Vagina (tissue), 2 donors: ENCODE data around the gene TJP3. TPM values are rescaled to one million over a fixed set of nuclear protein-coding genes. Genes with fewer than 3 reads are reported as not detected.
"Not testable (repeated sequence)": the region's sequence is repeated elsewhere in the genome, so short reads cannot be mapped to it uniquely, and the experiment has no call there.

Experiments
- DNase-seq, 2 donors: peaks; one replicate each; pipeline ENCODE4 v3.0.0-alpha.2; 2017; ENCODE audit errors: extremely low spot score in 2 of 2
- H3K27ac ChIP-seq: fragments of 200-600 bp; sonication (generic); one replicate; pipeline ENCODE4 v1.5.1; 2019
- H3K27me3 ChIP-seq: fragments of 200-600 bp; sonication (generic); one replicate; pipeline ENCODE4 v1.5.1; 2019
- H3K36me3 ChIP-seq, 2 donors: fragments of 200-600 bp; sonication (generic); one replicate each; pipeline ENCODE4 v1.5.1; 2017 to 2019
- H3K4me1 ChIP-seq: fragments of 200-600 bp; sonication (generic); one replicate; pipeline ENCODE4 v1.5.1; 2019
- H3K4me3 ChIP-seq, 2 donors: fragments of 200-600 bp; sonication (generic); 1 replicate in 1 of 2; 2 replicates in 1 of 2; pipeline ENCODE4 v1.5.1; 2016 to 2019
- H3K9me3 ChIP-seq: fragments of 200-600 bp; sonication (generic); one replicate; pipeline ENCODE4 v1.5.1; 2019
- CTCF ChIP-seq, 3 experiments: fragments of 450-650 bp in 2 of 3; fragments of 200-600 bp in 1 of 3; sonication (generic) in 1 of 3; IDR thresholded peaks; one replicate each; pipeline ENCODE4 v1.5.1; 2017 to 2019; ENCODE audit warnings: antibody characterized with exemption in 3 of 3, mild to moderate bottlenecking in 2 of 3, moderate library complexity in 2 of 3
- POLR2A ChIP-seq, 2 donors: fragments of 450-650 bp; IDR thresholded peaks; one replicate each; pipeline ENCODE4 v1.6.1; 2017; ENCODE audit warnings: antibody characterized with exemption in 2 of 2, mild to moderate bottlenecking in 2 of 2, moderate library complexity in 2 of 2
- POLR2AphosphoS5 ChIP-seq, 2 donors: sonication (generic); formaldehyde crosslinking; IDR thresholded peaks; one replicate each; pipeline ENCODE4 v1.9.0; 2017; ENCODE audit warnings: antibody characterized with exemption in 2 of 2, mild to moderate bottlenecking in 2 of 2, low read depth in 1 of 2; ENCODE audit not compliant: insufficient read depth in 1 of 2
- intact Hi-C: fragments of 100-400 bp; cut with DNase I; formaldehyde crosslinking; loops from one replicate; pipeline ENCODE4 v1.15.1; 2023
- total RNA-seq: library from RNA; depleted of rRNA; stranded (reverse); fragments of >200 nt; gene quantifications from one replicate; pipeline ENCODE4 v1.2.3, GENCODE V29; 2016

TJP3 gene
- total RNA-seq, 1 donor from 2014 or later = 17.7 TPM

GRCh38 chr19:3753631-3754410 lies 45.6 kb downstream of the TJP3 start:
- H3K9me3 ChIP-seq = no peaks in the 10 kb centered on the region
- no peak overlapping the region for H3K27ac ChIP-seq
- DNase-seq = no peak
- H3K27me3 ChIP-seq = no peaks in the 10 kb centered on the region
- peaks cover 0 to 55% of the 10 kb centered on the region in 2 donors for H3K36me3 ChIP-seq
- TF ChIP-seq POLR2AphosphoS5 (IDR thresholded peaks at IDR 0.05; ENCODE audit: insufficient read depth in 1 of 2, low read depth in 1 of 2) = no peak
- TF ChIP-seq CTCF (IDR thresholded peaks at IDR 0.05) = no peak
- no peak for TF ChIP-seq POLR2A (IDR thresholded peaks at IDR 0.05)
- H3K4me3 ChIP-seq = no peak overlapping the region
- intact Hi-C loops = no loop called here
- peaks cover 2% of the 10 kb centered on the region for H3K4me1 ChIP-seq

GRCh38 chr19:3757705-3758104 lies 49.5 kb downstream of the TJP3 start:
- H3K4me3 ChIP-seq, H3K27ac ChIP-seq, H3K27me3 ChIP-seq, H3K9me3 ChIP-seq, intact Hi-C loops, DNase-seq: not testable (repeated sequence)
- H3K4me1 ChIP-seq = peaks cover 26% of the 10 kb centered on the region
- H3K36me3 ChIP-seq = peaks cover 0 to 26% of the 10 kb centered on the region in 2 donors

GRCh38 chr19:3758297-3758696 lies 50.1 kb downstream of the TJP3 start:
- peaks cover 29% of the 10 kb centered on the region for H3K4me1 ChIP-seq
- intact Hi-C loops, H3K27ac ChIP-seq, DNase-seq, H3K9me3 ChIP-seq, H3K27me3 ChIP-seq, H3K4me3 ChIP-seq: not testable (repeated sequence)
- peaks cover 0 to 20% of the 10 kb centered on the region in 2 donors for H3K36me3 ChIP-seq

GRCh38 chr19:3759482-3760254 lies 51.5 kb downstream of the TJP3 start:
- no peak for TF ChIP-seq POLR2A (IDR thresholded peaks at IDR 0.05)
- no peak for TF ChIP-seq POLR2AphosphoS5 (IDR thresholded peaks at IDR 0.05; ENCODE audit: insufficient read depth in 1 of 2, low read depth in 1 of 2)
- no peak for TF ChIP-seq CTCF (IDR thresholded peaks at IDR 0.05)
- peaks cover 38% of the 10 kb centered on the region for H3K4me1 ChIP-seq
- H3K4me3 ChIP-seq = no peak overlapping the region
- DNase-seq = no peak
- intact Hi-C loops = no loop called here
- H3K36me3 ChIP-seq = peaks cover 0 to 10% of the 10 kb centered on the region in 2 donors
- H3K9me3 ChIP-seq = no peaks in the 10 kb centered on the region
- no peak overlapping the region for H3K27ac ChIP-seq
- no peaks in the 10 kb centered on the region for H3K27me3 ChIP-seq

- Histone ChIP-seq H3K36me3 (peaks cover 0 to 20% of the 10 kb centered on the region in 2 donors), H3K27ac (peak overlapping the region; percentile 92), H3K9me3 (no peaks in the 10 kb centered on the region), H3K27me3 (no peaks in the 10 kb centered on the region), H3K4me1 (peaks cover 38% of the 10 kb centered on the region), H3K4me3 (peak overlapping the region; percentile 60 to 86)
- peak in 1 of 2 donors; percentile 90 for DNase-seq
- intact Hi-C loops = no loop called here
- no peak for TF ChIP-seq POLR2A (IDR thresholded peaks at IDR 0.05)
- TF ChIP-seq POLR2AphosphoS5 (IDR thresholded peaks at IDR 0.05; ENCODE audit: insufficient read depth in 1 of 2, low read depth in 1 of 2) = no peak
- no peak for TF ChIP-seq CTCF (IDR thresholded peaks at IDR 0.05)
These were observed 52.7 kb downstream of the TJP3 start for GRCh38 chr19:3760871-3761361.
